ENCODE data around the gene HCAR1.
A peak's percentile ranks its signal among the peaks of the same experiment; 100 is the strongest.
"Not testable (repeated sequence)": the region's sequence is repeated elsewhere in the genome, so short reads cannot be mapped to it uniquely, and the experiment has no call there.

The HCAR1 gene, protein sequence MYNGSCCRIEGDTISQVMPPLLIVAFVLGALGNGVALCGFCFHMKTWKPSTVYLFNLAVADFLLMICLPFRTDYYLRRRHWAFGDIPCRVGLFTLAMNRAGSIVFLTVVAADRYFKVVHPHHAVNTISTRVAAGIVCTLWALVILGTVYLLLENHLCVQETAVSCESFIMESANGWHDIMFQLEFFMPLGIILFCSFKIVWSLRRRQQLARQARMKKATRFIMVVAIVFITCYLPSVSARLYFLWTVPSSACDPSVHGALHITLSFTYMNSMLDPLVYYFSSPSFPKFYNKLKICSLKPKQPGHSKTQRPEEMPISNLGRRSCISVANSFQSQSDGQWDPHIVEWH

DNA sequence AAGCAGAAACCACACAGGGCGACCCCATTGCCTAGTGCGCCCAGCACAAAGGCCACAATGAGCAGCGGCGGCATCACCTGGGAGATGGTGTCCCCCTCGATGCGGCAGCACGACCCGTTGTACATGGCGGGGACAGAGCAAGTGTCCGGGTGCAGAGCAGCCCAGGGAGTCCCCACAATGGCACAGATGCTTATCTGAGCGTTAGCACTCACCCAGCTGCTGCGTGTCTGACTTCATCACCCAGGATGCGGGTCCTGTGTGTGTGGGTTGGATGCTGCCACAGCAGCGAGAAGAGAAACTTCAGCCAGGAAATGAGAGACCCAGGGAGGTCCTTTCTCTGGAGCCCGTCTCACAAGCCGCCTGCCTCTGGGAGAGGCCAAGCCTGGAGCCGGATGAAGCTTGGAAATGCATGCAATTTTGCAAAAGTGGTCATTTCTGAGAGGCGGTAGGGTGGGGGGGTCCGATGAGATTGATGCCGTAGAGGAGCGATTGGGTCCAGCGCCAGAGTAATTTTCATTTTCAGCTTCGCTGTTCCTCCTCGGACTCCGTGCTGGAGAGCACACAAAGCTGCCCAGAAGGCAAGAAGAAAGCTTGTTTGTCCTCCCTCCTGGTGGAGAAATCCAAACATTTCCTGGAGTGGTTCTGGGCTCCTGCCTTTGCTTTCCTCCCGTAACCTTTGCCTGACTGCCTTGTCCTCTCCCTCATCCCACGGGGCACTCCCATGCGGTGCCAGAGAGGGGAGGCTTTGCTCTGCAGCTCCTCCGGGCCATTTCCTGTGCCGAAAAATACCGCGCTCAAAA is at the start of gene HCAR1:
Gene HCAR1, minus strand, starts transcription at position 630 of the 800 bp plus-strand sequence. Its CDS starts 505 bp downstream, at position 125.
- no peak for DNase-seq

DNA sequence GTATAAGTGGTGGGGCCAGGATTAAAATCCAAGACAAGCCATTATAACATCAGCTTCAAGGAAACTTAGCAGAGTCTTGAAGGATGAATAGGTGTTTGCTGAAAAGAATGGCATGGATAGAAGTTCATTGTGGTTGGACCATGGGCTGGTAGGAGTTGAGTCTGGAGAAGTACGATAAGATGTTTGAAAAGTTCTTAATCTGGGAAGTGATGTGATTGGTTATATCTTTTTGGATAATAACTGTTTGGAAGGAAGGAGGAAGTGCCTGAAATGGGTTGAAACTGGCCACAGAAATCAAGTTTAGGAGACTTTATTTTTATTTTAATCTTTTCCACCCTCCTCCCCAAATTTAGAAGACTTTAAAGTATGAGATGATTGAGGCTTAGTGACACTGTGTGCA is 26.9 kb upstream of the HCAR1 start:
- no peak for DNase-seq

DNA sequence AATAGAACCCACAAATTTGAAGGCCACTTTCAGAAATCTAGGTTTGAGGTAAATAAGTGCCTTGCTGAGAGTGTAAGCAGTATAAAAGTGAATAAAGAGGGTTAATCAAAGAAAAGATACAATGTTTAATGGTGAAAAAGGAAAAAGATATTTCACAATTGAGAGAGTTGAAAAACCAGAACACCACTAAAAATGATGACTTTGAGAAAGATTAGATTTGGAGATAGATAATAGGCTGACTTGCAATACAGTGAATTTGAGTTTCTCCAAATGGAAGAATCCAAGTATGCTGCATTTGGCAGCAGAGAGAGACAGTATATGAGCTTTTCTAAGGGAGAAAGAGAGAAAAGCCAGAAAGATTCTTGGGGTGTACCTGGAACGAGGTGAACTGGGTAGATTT is 24.1 kb upstream of the HCAR1 start:
- no peak for DNase-seq

DNA sequence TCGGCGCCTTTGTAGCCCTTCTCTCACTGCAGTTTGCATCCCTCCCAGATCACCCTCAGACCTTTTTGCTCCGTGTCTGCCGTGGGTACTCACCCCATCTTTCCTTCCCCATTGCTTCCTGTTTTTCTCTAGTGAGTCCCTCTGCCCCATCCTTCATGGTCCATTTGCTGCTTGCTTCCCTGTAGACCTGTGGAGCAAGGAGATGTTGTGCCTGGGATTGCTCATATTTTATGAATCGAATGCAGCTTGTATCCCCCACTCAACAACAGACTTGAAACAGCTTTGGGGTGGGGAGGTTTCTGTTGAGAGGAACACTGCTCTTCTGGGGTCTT is 22.6 kb upstream of the HCAR1 start:
- DNase-seq, result no peak

DNA sequence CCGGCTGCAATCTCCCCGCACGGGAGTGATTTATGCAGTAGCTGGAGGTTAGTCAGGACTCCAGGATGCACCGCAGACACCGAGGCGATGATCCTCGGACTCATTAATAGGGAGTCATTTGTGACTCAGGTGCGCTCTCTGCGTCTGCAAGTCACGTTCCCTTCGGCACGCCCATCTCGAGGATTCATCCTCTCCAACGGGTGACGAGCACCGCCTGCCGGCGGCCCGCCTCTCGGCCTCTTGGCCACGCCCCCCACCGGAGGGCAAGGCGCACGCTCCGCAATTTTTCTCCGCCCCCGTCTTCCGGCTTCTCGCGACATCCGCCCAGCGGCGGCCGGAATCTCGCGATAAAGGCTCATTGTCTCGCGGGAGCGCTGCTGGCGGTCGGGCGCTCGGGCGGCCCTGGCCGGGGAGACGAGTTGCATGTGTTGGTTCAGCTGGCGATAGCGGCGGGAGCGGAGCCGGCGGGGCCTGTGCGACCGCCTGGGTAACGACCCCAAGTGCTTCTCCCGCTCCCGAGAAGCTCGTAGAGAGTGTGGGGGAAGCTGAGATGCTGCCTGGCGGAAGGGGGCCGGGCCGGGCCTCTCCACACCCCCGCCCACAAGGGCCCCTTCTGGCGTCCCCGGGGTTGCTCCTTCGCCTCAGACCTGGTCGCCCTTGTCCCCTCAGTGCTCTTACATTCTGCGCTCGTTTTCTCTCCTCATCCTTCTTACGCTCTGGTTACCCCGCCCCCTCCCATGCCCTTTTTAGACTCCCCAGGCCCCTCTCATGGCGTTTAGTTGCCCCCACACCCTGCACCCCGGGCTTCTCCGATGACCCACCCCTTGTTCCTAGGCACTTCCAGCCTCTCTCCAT is 22.0 kb upstream of the HCAR1 start, which contains the start of gene DENR:
Gene DENR, plus strand, starts transcription at position 361 of the 855 bp plus-strand sequence. CDS start 878 bp downstream, outside the sequence.
- DNase-seq, result peak; percentile 97

DNA sequence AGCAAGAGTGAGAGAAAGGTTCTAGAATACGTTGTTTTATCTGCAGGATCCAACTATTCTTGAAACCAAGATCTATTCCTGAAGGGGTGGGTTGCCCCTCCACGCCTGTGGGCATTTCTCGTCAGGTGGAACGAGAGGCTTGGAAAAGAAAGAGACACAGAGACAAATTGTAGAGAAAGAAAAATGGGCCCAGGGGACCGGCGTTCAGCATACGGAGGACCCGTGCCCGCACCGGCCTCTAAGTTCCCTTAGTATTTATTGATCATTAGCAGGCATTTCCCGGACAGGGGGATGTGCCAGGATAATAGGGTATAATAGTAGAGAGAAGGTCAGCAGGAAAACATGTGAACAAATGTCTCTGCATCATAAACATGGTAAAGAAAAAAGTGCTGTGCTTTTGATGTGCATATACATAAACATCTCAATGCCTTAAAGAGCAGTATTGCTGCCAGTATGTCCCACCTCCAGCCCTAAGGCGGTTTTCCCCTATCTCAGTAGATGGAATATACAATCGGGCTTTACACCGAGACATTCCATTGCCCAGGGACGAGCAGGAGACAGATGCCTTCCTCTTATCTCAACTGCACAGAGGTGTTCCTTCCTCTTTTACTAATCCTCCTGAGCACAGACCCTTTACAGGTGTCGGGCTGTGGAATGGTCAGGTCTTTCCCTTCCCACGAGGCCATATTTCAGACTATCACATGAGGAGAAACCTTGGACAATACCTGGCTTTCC is 20.3 kb upstream of the HCAR1 start:
- not testable (repeated sequence) for DNase-seq

DNA sequence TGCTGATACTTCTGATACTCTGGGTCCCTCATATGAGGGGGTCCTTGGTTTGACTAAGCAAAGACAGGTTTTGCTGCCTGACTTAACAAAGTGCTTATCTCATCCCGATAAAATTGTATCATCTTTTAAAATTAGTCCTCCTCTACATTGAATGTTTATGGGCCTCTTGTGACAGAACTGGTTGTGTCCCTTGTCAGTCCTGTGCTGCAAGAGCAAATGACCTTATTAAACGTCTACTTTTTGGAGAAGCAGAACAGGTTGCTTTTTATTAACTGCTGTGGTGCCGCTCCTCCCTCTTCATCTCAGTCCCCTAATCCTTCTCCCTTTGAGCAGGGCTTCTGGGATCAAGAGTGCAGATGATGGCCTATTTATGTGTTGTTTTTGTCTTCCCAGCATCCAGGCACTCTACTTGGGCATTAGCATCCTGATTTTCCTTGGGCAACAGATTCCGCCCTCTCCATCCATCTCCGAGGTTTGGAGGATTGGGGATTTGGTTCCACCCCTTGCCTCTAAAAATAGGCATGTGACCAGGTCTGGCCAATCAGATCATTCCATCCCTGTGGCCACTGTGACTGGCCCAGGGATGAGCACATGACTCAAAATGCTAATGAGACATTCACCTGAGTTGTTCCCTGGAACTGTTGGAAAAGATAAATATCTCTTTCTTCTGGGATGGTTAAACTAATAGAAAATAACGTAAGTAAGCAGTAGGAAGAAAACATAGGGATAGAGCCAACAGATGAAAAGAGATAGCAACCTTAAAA is 19.1 kb upstream of the HCAR1 start:
- no peak for DNase-seq

DNA sequence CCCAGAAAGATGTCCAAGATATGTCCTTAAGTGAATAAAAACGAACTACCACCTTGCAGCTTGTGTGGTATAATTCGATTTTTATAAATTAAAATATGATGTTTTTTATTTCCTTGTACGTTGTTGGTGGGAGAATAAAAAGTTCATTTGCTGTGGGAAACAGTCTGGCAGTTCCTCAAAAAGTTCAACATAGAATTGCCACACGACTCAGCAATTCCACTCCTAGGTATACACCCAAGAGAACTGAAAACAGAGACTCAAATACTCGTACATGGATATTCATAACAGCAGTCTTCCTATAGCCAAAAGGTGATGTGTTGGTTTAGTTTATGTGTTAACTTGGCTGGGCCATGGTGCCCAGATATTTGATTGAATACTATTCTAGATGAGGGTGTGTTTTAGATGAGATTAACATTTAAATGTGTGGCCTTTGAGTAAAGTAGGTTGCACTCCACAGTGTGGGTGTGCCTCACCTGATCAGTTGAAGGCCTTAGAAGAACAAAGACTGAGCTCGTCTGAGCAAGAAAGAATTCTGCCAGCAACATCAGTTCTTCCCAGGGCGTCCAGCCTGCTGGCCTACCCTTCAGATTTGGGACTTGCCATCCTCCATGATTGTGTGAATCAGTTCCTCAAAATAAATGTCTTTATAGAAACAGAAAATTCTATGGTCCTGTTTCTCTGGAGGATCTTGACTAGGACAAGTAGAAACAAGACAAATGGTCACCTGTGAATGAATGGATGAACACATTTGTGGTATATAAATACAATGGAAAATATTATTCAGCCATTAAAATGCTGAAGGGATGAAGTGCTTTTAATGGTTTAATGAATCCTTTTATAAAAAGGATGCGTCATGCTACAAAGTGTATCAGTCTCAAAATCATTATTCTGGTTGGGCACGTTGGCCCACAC is 16.8 kb upstream of the HCAR1 start:
- DNase-seq, result no peak

DNA sequence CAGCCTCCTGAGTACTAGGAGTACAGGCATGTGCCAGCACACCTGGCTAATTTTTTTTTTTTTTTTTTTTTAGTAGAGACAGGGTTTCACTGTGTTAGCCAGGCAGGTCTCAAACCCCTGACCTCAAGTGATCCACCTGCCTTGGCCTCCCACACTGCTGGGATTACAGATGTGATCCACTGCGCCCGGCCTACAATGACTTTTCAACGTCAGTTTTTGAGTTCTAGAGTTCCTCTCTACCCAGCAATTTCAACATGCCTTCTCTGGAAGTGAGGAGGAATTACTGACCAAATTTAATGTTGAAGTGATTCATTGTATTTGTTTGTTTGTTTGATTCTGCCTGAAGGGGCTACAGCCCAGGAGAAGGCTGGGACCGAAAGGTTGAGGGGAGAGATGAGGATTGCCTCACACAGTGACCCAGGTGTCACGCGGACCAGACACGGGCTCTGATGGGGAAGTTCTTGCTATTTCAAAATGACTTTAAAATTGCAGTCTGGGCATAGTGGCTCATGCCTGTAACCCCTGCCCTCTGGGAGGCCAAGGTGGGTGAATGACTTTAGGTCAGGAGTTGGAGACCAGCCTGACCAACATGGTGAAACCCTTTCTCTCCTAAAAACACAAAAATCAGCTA is 13.4 kb upstream of the HCAR1 start:
- no peak for DNase-seq

DNA sequence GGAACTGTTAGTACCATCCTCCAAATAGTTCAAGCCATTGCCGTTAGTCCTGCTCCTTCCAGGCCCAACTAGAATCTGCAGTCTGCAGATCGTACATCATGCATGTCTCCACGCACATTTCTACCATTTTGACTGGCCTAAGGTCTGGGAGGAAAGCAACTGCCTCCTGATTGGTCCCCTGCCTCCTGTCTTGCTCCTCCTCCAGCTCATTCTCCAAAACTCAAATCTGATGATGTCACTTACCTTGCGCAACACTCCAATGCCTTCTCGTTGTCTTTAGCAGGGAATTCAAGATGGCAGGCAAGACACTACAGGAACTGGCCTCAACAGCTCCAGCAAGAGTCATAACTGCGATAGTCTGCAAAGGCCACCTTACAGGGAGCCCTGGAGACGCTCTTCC is 9.7 kb upstream of the HCAR1 start:
- DNase-seq, result no peak

DNA sequence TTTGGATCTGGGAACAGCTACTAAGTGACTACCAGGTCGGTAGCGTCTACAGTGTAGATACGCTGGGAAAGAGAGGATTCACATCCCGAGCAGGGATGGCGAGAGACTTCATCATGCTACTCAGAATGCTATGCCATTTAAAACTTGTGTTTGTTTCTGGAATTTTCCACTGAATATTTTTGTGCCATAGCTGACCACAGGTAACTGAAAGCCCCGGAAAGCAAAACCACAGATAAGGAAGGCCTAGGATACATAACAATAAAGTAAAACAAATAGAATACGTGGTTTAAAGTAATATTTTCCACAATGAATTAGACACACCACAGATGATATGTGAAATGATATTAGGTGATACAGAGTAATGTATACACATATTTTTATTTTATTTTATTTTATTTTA is 7.9 kb upstream of the HCAR1 start:
- DNase-seq, result no peak

DNA sequence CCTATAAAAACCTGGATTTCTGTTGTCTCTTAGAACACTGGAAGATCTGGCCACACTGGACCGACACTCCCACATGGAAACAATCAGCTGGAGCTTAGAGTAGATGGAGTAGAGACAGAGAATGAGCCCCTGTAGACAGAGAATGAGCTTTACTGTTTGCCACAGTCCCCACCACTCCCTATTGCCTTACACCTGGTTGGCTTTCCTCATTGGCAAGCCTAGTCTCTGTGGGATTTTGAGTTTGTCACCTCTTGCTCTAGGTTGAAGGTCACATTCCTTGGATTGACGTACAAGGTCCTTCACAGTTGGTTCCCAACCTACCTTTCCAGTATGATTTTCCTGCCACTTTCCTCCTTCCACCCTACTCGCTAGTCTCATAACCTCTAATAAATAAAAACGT is 2.0 kb upstream of the HCAR1 start:
- DNase-seq, result no peak

DNA sequence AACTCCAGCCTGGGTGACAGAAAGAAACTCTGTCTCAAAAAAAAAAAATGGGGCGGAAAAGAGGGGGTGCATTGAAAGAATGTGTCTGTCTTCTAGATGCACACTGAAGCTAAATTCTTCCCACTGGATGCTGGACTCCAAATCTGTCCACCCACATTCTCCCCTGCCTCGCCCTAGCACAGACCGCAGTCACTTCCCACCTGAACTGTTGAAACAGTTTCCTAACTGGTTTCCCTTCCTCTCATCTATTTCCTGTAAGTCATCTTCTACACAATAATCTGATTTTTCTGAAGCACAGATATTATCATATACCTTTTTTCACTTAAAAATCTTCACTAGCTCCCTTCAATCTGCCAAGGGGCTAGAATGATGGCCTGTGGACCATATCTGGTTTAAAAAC is 1.5 kb upstream of the HCAR1 start:
- DNase-seq, result no peak

DNA sequence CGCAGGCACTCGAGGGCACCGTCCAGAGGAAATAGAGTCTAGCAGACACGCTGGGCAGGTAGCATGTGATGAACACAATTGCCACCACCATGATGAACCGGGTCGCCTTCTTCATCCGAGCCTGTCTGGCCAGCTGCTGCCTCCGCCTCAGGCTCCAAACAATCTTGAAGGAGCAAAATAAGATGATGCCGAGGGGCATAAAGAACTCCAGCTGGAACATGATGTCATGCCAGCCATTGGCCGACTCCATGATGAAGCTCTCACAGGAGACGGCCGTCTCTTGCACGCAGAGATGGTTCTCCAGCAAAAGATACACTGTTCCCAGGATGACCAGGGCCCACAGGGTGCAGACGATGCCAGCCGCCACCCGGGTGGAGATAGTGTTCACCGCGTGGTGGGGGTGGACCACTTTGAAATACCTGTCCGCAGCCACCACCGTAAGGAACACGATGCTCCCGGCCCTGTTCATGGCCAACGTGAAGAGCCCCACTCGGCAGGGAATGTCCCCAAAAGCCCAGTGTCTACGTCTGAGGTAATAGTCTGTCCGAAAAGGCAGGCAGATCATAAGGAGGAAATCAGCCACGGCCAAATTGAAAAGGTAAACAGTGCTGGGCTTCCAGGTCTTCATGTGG is 945 bp downstream of the HCAR1 start:
- DNase-seq, result no peak

DNA sequence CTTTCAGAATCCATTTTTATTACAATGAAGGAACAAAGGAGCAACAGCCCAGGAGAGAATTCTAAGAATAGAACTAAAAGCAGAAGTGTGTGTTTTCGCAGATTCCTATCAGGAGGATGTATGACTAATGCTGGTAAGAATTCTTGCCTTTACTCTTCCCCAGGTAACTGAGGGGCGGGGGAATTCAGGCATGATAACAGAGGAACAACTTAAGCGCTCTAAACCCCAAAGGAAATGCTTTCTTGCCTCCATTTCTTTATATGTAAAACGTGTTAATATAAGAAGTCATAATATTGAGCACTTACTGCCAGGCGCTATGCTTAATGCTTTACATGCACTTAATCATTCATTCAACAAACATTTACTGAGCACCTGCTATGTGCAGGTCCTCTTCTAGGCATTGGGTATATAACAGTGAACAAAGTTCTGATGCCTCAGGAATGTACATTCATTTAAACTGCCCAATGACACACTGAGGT is 4.5 kb downstream of the HCAR1 start:
- no peak for DNase-seq

DNA sequence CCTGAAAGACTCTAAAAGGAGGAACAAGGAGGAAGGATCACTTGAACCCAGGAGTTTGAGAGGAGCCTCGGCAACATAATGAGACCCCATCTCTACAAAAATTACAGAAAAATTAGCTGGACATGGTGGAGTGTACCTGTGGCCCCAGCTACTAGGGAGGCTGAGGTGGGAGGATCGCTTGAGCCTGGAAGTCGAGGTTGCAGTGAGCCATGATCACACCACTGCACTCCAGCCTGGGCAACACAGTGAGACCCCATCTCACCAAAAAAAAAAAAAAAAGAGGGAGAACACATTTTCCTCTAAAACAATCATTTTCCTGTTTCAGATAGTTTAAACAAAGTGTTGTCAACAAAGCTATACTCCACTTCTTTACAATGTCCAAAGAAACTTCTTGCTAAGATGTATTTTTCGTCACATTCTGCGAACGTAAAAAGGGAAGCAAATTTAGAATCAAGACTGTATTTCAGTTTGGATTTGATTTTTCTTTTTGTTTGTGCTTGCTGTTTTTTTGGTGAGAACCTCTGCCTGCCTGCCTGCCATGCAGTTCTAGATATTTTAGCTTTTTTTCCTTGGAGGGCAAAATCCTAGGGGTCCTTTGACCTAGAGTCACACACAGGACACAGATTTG is 5.1 kb downstream of the HCAR1 start:
- no peak for DNase-seq

DNA sequence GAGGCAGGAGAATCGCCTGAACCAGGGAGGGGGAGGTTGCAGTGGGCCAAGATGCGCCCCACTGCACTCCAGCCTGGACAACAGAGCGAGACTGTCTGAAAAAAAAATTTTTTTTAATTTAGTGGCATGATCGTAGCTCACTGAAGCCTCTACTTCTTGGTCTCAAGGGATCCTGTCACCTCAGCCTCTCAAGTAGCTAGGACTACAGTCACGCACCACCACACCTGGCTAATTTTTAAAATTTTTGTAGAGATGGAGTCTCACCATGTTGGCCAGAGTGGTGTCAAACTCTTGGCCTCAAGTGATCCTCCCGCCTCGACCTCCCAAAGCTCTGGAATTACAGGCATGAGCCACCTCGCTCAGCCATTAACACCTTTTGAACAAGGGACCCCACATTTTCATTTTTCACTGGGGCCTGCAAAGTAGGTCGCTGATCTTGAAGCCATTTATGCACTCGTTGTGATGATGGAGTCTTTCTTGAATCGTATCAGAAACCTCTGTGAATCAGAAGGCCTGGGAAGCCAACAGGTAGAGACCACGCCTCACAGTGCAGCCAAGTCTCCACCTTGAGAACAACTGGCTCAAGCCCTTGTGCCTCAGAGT is 5.9 kb downstream of the HCAR1 start:
- no peak for DNase-seq

DNA sequence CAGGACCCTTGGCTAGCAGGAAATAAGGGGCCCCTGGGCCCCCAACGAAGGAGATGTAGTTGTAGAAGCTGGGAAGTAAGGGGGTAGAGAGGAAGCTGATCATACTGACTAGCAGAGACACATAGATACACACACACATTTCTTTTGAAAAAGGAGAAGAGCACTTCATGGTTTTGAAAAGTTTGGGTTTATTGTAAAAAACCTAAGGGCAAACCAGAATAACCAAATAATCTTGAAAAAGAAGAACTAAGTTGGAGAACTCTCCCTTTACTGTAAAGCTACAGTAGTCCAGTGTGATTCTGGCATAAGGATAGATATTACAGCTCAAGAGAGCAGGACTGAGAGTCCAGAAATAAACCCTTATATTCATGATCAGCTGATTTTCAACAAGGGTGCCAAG is 8.3 kb downstream of the HCAR1 start:
- DNase-seq, result no peak

All from cortex of kidney (tissue), 1 donor.